SU-DHL-6 (cell line): ENCODE measurements around the gene ZNF385D.

Source experiments
- H2AFZ ChIP-seq: fragments of 200-600 bp; sonication (generic); 2 replicates; pipeline ENCODE4 v1.6.1; 2014; ENCODE audit warnings: low read depth, mild to moderate bottlenecking, moderate library complexity, mixed read lengths, antibody characterized with exemption, low read length; ENCODE audit not compliant: severe bottlenecking
- H3F3A ChIP-seq: fragments of 200-600 bp; shearing (Covaris generic); 2 replicates; pipeline ENCODE4 v1.6.0; 2016; ENCODE audit warnings: antibody characterized with exemption, mild to moderate bottlenecking; ENCODE audit not compliant: insufficient read depth
- H3K27ac ChIP-seq: fragments of 200-600 bp; sonication (generic); 2 replicates; pipeline ENCODE4 v1.5.1; 2016; ENCODE audit warnings: low read depth, mild to moderate bottlenecking, low read length, moderate library complexity, mixed read lengths
- H3K27me3 ChIP-seq: fragments of 200-600 bp; sonication (generic), shearing (Covaris generic); 2 replicates; pipeline ENCODE4 v1.6.0; 2014; ENCODE audit warnings: mild to moderate bottlenecking, low read length
- H3K36me3 ChIP-seq: fragments of 200-600 bp; sonication (generic); 2 replicates; pipeline ENCODE4 v1.6.1; 2014; ENCODE audit warnings: mild to moderate bottlenecking, low read length, mixed read lengths
- H3K4me2 ChIP-seq: fragments of 300-600, 200-600 bp; shearing (Covaris generic), sonication (generic); 2 replicates; pipeline ENCODE4 v1.6.0; 2014; ENCODE audit warnings: low read length, low read depth, mild to moderate bottlenecking; ENCODE audit not compliant: poor library complexity, severe bottlenecking
- H3K4me3 ChIP-seq: fragments of 200-600 bp; sonication (generic); 2 replicates; pipeline ENCODE4 v1.5.1; 2014; ENCODE audit warnings: antibody characterized with exemption, low read length, mild to moderate bottlenecking, mixed read lengths; ENCODE audit not compliant: insufficient read depth, poor library complexity, severe bottlenecking
- H3K79me2 ChIP-seq: fragments of 200-600 bp; sonication (generic); 2 replicates; pipeline ENCODE4 v1.6.1; 2014; ENCODE audit warnings: mild to moderate bottlenecking, low read length, moderate library complexity; ENCODE audit not compliant: insufficient read depth
- H3K9ac ChIP-seq: fragments of 200-600 bp; sonication (generic); 2 replicates; pipeline ENCODE4 v1.7.0; 2014; ENCODE audit warnings: mild to moderate bottlenecking, low read length
- H3K9me2 ChIP-seq: fragments of 200-600 bp; sonication (generic); replicated peaks from 2 replicates; pipeline ENCODE4 v1.6.1; 2014; ENCODE audit warnings: low read length; ENCODE audit not compliant: insufficient read depth
- H3K9me3 ChIP-seq: fragments of 200-600 bp; sonication (generic); 2 replicates; pipeline ENCODE4 v1.6.1; 2014; ENCODE audit warnings: low read length, mixed read lengths; ENCODE audit not compliant: insufficient read depth
- H4K20me1 ChIP-seq: fragments of 200-600 bp; sonication (generic); 2 replicates; pipeline ENCODE4 v1.6.1; 2014; ENCODE audit warnings: low read depth, mild to moderate bottlenecking, antibody characterized with exemption, low read length, moderate library complexity, mixed read lengths
- CTCF ChIP-seq: fragments of 200-600 bp; sonication (generic); IDR thresholded peaks from one replicate; pipeline ENCODE4 v1.5.1; 2017; ENCODE audit warnings: antibody characterized with exemption, mild to moderate bottlenecking, low read length, moderate library complexity; ENCODE audit not compliant: insufficient read depth, poor library complexity, severe bottlenecking
- EZH2phosphoT487 ChIP-seq: fragments of 200-600 bp; sonication (generic), shearing (Covaris generic); conservative IDR thresholded peaks from 2 replicates; pipeline ENCODE4 v1.6.1; 2018; ENCODE audit warnings: mild to moderate bottlenecking, antibody characterized with exemption, low read length, moderate library complexity, mixed read lengths

ZNF385D gene

GRCh38 chr3:21697707-21698106, 53.3 kb downstream of the ZNF385D start:
- Histone ChIP-seq H3F3A (no peaks in the 10 kb centered on the region), H3K27ac (no peak overlapping the region)

GRCh38 chr3:21694506-21694905, 56.5 kb downstream of the ZNF385D start:
- Histone ChIP-seq H3K27ac (no peak overlapping the region), H3F3A (no peaks in the 10 kb centered on the region), H3K9ac (no peak overlapping the region), H3K27me3 (no peaks in the 10 kb centered on the region), H4K20me1 (no peaks in the 10 kb centered on the region), H3K4me3 (no peak overlapping the region), H2AFZ (no peak overlapping the region), H3K79me2 (no peaks in the 10 kb centered on the region), H3K9me3 (no peaks in the 10 kb centered on the region), H3K4me2 (no peak overlapping the region), H3K36me3 (no peaks in the 10 kb centered on the region), H3K9me2 (no peaks in the 10 kb centered on the region)
- TF ChIP-seq CTCF = no peak
- no peak for TF ChIP-seq EZH2phosphoT487

More at GRCh38 chr3:21697707-21698106, 53.3 kb downstream of the ZNF385D start:
- no peak overlapping the region for H3K9ac ChIP-seq
- H3K9me2 ChIP-seq = no peaks in the 10 kb centered on the region
- no peak overlapping the region for H3K4me3 ChIP-seq
- TF ChIP-seq EZH2phosphoT487 = no peak
- TF ChIP-seq CTCF = no peak
- H3K9me3 ChIP-seq = no peaks in the 10 kb centered on the region
- H2AFZ ChIP-seq = no peak overlapping the region
- no peaks in the 10 kb centered on the region for H4K20me1 ChIP-seq
- no peak overlapping the region for H3K4me2 ChIP-seq
- no peaks in the 10 kb centered on the region for H3K79me2 ChIP-seq
- no peaks in the 10 kb centered on the region for H3K27me3 ChIP-seq
- no peaks in the 10 kb centered on the region for H3K36me3 ChIP-seq

- Histone ChIP-seq H3K79me2 (no peaks in the 10 kb centered on the region), H4K20me1 (no peaks in the 10 kb centered on the region), H3K36me3 (no peaks in the 10 kb centered on the region), H3K9me3 (no peaks in the 10 kb centered on the region), H3K4me3 (no peak overlapping the region), H3K9ac (no peak overlapping the region), H3K27ac (no peak overlapping the region), H3K27me3 (no peaks in the 10 kb centered on the region), H2AFZ (no peak overlapping the region), H3K9me2 (no peaks in the 10 kb centered on the region), H3F3A (no peaks in the 10 kb centered on the region), H3K4me2 (no peak overlapping the region)
- TF ChIP-seq CTCF = no peak
- no peak for TF ChIP-seq EZH2phosphoT487
These were observed 60.0 kb downstream of the ZNF385D start for GRCh38 chr3:21691036-21691435.
